GM12878 (cell line): ENCODE results near the gene FBXO42. TPM values are rescaled to one million over a fixed set of nuclear protein-coding genes. Genes with fewer than 3 reads are reported as not detected.
"Not testable (repeated sequence)": the region's sequence is repeated elsewhere in the genome, so short reads cannot be mapped to it uniquely, and the experiment has no call there.

Experiments used
- ATAC-seq: fragments of 200-7000 bp; cut with Tn5 transposase; 3 replicates; pipeline ENCODE4 v1.9.1; 2020; ENCODE audit warnings: mild to moderate bottlenecking, moderate library complexity
- BruUV-seq: library from RNA; stranded (reverse); fragments of 400-500 nt; replicated peaks from 2 replicates; lab custom pipeline; 2021; lab: Mats Ljungman, UMichigan
- CTCF ChIA-PET: fragments of 300-600 bp; sonication (Branson Sonifier 250); formaldehyde crosslinking; extraction: SDS; loops from one replicate; lab custom pipeline; 2021; ENCODE audit warnings: inconsistent platforms; lab: Yijun Ruan, JAX
- POLR2A ChIA-PET: fragments of 350-600 bp; formaldehyde crosslinking; extraction: SDS; loops from one replicate; lab custom pipeline; 2021; ENCODE audit warnings: inconsistent platforms; lab: Charles Lee
- RAD21 ChIA-PET: fragments of 300-600 bp; sonication (Branson Sonifier 250); formaldehyde crosslinking; loops from one replicate; lab custom pipeline; 2023; ENCODE audit warnings: antibody characterized with exemption; ENCODE audit not compliant: unreplicated experiment; lab: Charles Lee
- SMC1A ChIA-PET: fragments of 300-600 bp; sonication (Branson Sonifier 250); formaldehyde crosslinking; loops from one replicate; lab custom pipeline; 2023; ENCODE audit not compliant: unreplicated experiment, uncharacterized antibody; lab: Charles Lee
- DNase-seq: peaks from one replicate; pipeline ENCODE4 v3.0.0-alpha.2; 2011; ENCODE audit warnings: low read depth, low spot score
- FAIRE-seq: peaks from 3 replicates; lab custom pipeline; 2011; peaks lifted over from hg19 to GRCh38; lab: Jason Lieb, UNC
- H2AFZ ChIP-seq: 2 replicates; pipeline ENCODE4 v1.6.0; 2011; ENCODE audit warnings: low read depth, low read length, control low read depth; ENCODE audit not compliant: control insufficient read depth
- H3K27ac ChIP-seq: 2 replicates; pipeline ENCODE4 v1.5.1; 2011; ENCODE audit warnings: control low read depth; ENCODE audit not compliant: control insufficient read depth, insufficient read depth
- H3K27me3 ChIP-seq, 2 experiments: replicated peaks in 1 of 2; 2 replicates each; pipeline versions ENCODE4 v1.6.0 to v1.6.1; 2011; ENCODE audit warnings: low read length in 1 of 2; ENCODE audit not compliant: control insufficient read depth in 2 of 2, insufficient read depth in 2 of 2
- H3K36me3 ChIP-seq, 2 experiments: 2 replicates each; pipeline ENCODE4 v1.5.1; 2011; ENCODE audit warnings: low read length in 1 of 2; ENCODE audit not compliant: control insufficient read depth in 2 of 2, insufficient read depth in 2 of 2
- H3K4me1 ChIP-seq: 2 replicates; pipeline ENCODE4 v1.6.1; 2011; ENCODE audit warnings: mild to moderate bottlenecking, low read length, moderate library complexity, mixed read lengths; ENCODE audit not compliant: control insufficient read depth, insufficient read depth
- H3K4me2 ChIP-seq: 2 replicates; pipeline ENCODE4 v1.6.0; 2011; ENCODE audit warnings: control low read depth; ENCODE audit not compliant: control insufficient read depth, insufficient read depth
- H3K4me3 ChIP-seq: fragments of 200-600 bp; sonication (generic); 2 replicates; pipeline ENCODE4 v1.5.1; 2016
- H3K79me2 ChIP-seq: 2 replicates; pipeline ENCODE4 v1.6.0; 2011; ENCODE audit warnings: low read length; ENCODE audit not compliant: control insufficient read depth, insufficient read depth
- H3K9ac ChIP-seq: 2 replicates; pipeline ENCODE4 v1.8.0; 2011; ENCODE audit warnings: low read length, control low read depth, mixed read lengths; ENCODE audit not compliant: control insufficient read depth, insufficient read depth
- H3K9me3 ChIP-seq: replicated peaks from 3 replicates; pipeline ENCODE4 v1.5.1; 2011; ENCODE audit warnings: mild to moderate bottlenecking, low read length; ENCODE audit not compliant: control insufficient read depth, insufficient read depth
- H4K20me1 ChIP-seq: 2 replicates; pipeline ENCODE4 v1.6.0; 2011; ENCODE audit not compliant: control insufficient read depth, insufficient read depth
- ZZZ3 ChIP-seq: IDR thresholded peaks from 2 replicates; pipeline ENCODE4 v1.6.1; 2011; ENCODE audit warnings: low read depth; ENCODE audit not compliant: control insufficient read depth, insufficient read length
- WGBS: methylation state at CpG from one replicate; pipeline ENCODE4 v1.1.6; 2016; ENCODE audit warnings: low lambda C conversion rate; ENCODE audit not compliant: insufficient replicate concordance, insufficient coverage; ENCODE audit errors: missing lambda C conversion rate; 5-methylcytosine and 5-hydroxymethylcytosine counted together
- in situ Hi-C: fragments of 300-500 bp; cut with MboI; formaldehyde crosslinking; loops from 9 replicates; pipeline ENCODE4 v1.14.3; 2018; ENCODE audit warnings: mixed read lengths
- intact Hi-C: fragments of 100-400 bp; cut with micrococcal nuclease; formaldehyde crosslinking; loops from one replicate; pipeline ENCODE4 v1.14.2; 2022; ENCODE audit not compliant: unreplicated experiment
- polyA plus RNA-seq, 11 experiments: library from polyadenylated mRNA; depleted of rRNA in 4 of 11; unstranded in 6 of 11; stranded (reverse) in 5 of 11; fragments of >200 nt; fragmentation: Nextera tagmentation in 4 of 11; fragmentation: Illumina TruSeq in 1 of 11; extraction: Ambion mirVana in 4 of 11; extraction: Trizol in 1 of 11; gene quantifications; 1 replicate in 1 of 11; 2 replicates in 10 of 11; pipeline versions ENCODE4 v1.2.1 to v1.2.3, GENCODE V29; 2011 to 2016; ENCODE audit warnings: inconsistent platforms in 2 of 11, missing spikeins in 2 of 11, low read depth in 1 of 11
- total RNA-seq, 4 experiments: library from RNA; depleted of rRNA in 3 of 4; stranded (reverse); fragments of >200 nt in 3 of 4; fragmentation: Illumina TruSeq in 1 of 4; extraction: Trizol in 1 of 4; gene quantifications; 2 replicates each; pipeline versions ENCODE4 v1.2.1 to v1.2.3, GENCODE V29; 2013 to 2021
- TF ChIP-seq, protein P1 (sequence below): fragments of 450-650 bp; IDR thresholded peaks from 2 replicates; pipeline ENCODE4 v1.6.1; 2017; ENCODE audit warnings: antibody characterized with exemption, mild to moderate bottlenecking, moderate library complexity

FBXO42 gene
- total and polyA plus RNA-seq, 10 of the 15 experiments (the other 5 are each of a cell fraction or from before 2014, with no cell fraction given) = 6.1 to 23.8 (median 15.2) TPM

DNA sequence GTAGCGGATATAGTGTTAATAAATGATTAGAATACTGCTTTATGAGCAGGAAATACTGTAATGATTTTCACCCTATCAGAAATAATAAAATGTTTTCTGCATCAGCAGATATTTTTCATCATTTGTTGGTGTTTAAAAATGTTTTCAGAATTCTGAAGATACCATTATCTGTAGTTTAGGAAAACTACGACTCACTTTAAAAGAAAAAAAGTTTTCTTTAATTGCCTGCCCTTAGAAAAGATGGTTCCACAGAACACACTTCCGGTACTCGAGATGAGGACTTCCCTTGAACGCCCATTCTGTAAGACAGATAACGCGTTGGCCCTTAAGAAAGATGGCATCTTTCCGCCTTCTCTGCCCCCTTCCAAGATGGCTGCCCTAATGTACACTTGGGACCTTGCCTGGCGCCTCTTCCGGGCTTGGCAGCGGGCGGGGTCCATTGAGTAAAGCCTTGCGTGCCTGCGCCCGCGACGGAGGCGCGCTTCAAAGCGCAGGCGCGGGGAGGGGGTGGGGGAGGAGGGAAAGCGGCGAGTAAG, 14.5 kb upstream of the FBXO42 start, which contains the start of gene SZRD1 (continued):
- TF ChIP-seq, protein P1, sequence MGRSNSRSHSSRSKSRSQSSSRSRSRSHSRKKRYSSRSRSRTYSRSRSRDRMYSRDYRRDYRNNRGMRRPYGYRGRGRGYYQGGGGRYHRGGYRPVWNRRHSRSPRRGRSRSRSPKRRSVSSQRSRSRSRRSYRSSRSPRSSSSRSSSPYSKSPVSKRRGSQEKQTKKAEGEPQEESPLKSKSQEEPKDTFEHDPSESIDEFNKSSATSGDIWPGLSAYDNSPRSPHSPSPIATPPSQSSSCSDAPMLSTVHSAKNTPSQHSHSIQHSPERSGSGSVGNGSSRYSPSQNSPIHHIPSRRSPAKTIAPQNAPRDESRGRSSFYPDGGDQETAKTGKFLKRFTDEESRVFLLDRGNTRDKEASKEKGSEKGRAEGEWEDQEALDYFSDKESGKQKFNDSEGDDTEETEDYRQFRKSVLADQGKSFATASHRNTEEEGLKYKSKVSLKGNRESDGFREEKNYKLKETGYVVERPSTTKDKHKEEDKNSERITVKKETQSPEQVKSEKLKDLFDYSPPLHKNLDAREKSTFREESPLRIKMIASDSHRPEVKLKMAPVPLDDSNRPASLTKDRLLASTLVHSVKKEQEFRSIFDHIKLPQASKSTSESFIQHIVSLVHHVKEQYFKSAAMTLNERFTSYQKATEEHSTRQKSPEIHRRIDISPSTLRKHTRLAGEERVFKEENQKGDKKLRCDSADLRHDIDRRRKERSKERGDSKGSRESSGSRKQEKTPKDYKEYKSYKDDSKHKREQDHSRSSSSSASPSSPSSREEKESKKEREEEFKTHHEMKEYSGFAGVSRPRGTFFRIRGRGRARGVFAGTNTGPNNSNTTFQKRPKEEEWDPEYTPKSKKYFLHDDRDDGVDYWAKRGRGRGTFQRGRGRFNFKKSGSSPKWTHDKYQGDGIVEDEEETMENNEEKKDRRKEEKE = no peak
- no peak for TF ChIP-seq ZZZ3

- in situ Hi-C loops, H2AFZ ChIP-seq, H3K9ac ChIP-seq, H3K4me1 ChIP-seq, BruUV-seq, ATAC-seq, H3K4me3 ChIP-seq, H3K36me3 ChIP-seq, H4K20me1 ChIP-seq, FAIRE-seq, H3K27me3 ChIP-seq, H3K27ac ChIP-seq, H3K4me2 ChIP-seq, DNase-seq, H3K9me3 ChIP-seq: not testable (repeated sequence)
- SMC1A ChIA-PET = interaction anchor here (0.6 to 5.4 kb wide), 4 partner anchors 11 to 283 kb away, joined by 3 to 43 read pairs (median 18); partner anchors contain the start of gene FBXO42
- RAD21 ChIA-PET = interaction anchor here (1.0 to 5.1 kb wide), 5 partner anchors 9 to 286 kb away, joined by 4 to 31 read pairs (median 6); partner anchors contain the start of genes CPLANE2 and FBXO42
- intact Hi-C loops = loop anchor here (5.0 kb wide), 3 partner anchors 128 to 518 kb away; partner anchors contain the start of genes CPLANE2 and SPEN
- peaks cover 29% of the 10 kb centered on the region for H3K79me2 ChIP-seq
- 58% methylated on average over 1 of the region's 3 CpGs for WGBS
- POLR2A ChIA-PET = interaction anchor here (0.6 to 2.2 kb wide), 8 partner anchors 11 to 282 kb away, joined by 3 to 21 read pairs (median 4); partner anchors contain the start of genes FBXO42 and NECAP2
- CTCF ChIA-PET = interaction anchor here (0.9 to 5.3 kb wide), 9 partner anchors 11 to 285 kb away, joined by 3 to 104 read pairs (median 15); partner anchors contain the start of genes FBXO42 and NECAP2
These were observed 12.8 kb upstream of the FBXO42 start for GRCh38 chr1:16365146-16365498.
